ENCODE data around the gene ZNF132. TPM values are rescaled to one million over a fixed set of nuclear protein-coding genes. Genes with fewer than 3 reads are reported as not detected.
"Not testable (repeated sequence)": the region's sequence is repeated elsewhere in the genome, so short reads cannot be mapped to it uniquely, and the experiment has no call there.

ZNF132 gene
- total RNA-seq, 1 experiment from 2014 or later = 0.03 TPM

- no peak for DNase-seq (ENCODE audit: low spot score)
Measured at GRCh38 chr19:58407658-58408151, 32.2 kb downstream of the ZNF132 start.

- no peak for DNase-seq (ENCODE audit: low spot score)
Measured at GRCh38 chr19:58406818-58407657, 32.9 kb downstream of the ZNF132 start.

GRCh38 chr19:58403920-58404478 lies 36.0 kb downstream of the ZNF132 start:
- not testable (repeated sequence) for DNase-seq (ENCODE audit: low spot score)

GRCh38 chr19:58401840-58402421 lies 38.0 kb downstream of the ZNF132 start:
- no peak for DNase-seq (ENCODE audit: low spot score)

- peak; percentile 100 for DNase-seq (ENCODE audit: low spot score)
Measured at GRCh38 chr19:58400916-58401839, 38.8 kb downstream of the ZNF132 start.

- no peak for DNase-seq (ENCODE audit: low spot score)
Measured at GRCh38 chr19:58400316-58400915, 39.5 kb downstream of the ZNF132 start.

- no peak for DNase-seq (ENCODE audit: low spot score)
Measured at GRCh38 chr19:58399903-58400302, 40.0 kb downstream of the ZNF132 start.

GRCh38 chr19:58398545-58398944 lies 41.4 kb downstream of the ZNF132 start:
- DNase-seq (ENCODE audit: low spot score) = no peak

GRCh38 chr19:58398087-58398486 lies 41.9 kb downstream of the ZNF132 start:
- no peak for DNase-seq (ENCODE audit: low spot score)

GRCh38 chr19:58397533-58398037 lies 42.4 kb downstream of the ZNF132 start:
- DNase-seq (ENCODE audit: low spot score) = no peak

- no peak for DNase-seq (ENCODE audit: low spot score)
Measured at GRCh38 chr19:58396691-58397532, 43.0 kb downstream of the ZNF132 start.

GRCh38 chr19:58395979-58396627 lies 43.9 kb downstream of the ZNF132 start:
- DNase-seq (ENCODE audit: low spot score) = no peak

- DNase-seq (ENCODE audit: low spot score) = no peak
Measured at GRCh38 chr19:58395220-58395978, 44.6 kb downstream of the ZNF132 start, which contains the start of gene RNF225. TSS of gene RNF225 (plus strand) at chr19:58395656. CDS start at chr19:58396090, 434 bp downstream.

- DNase-seq (ENCODE audit: low spot score) = peak; percentile 49
Measured at GRCh38 chr19:58394821-58395219, 45.1 kb downstream of the ZNF132 start.

GRCh38 chr19:58393725-58394033 lies 46.3 kb downstream of the ZNF132 start:
- no peak for DNase-seq (ENCODE audit: low spot score)

- DNase-seq (ENCODE audit: low spot score) = no peak
Measured at GRCh38 chr19:58392945-58393724, 46.8 kb downstream of the ZNF132 start.

- DNase-seq (ENCODE audit: low spot score) = no peak
Measured at GRCh38 chr19:58388175-58388526, 51.8 kb downstream of the ZNF132 start.
